GM12875 (cell line): ENCODE data around the gene TMEM254.
"Not testable (repeated sequence)": the region's sequence is repeated elsewhere in the genome, so short reads cannot be mapped to it uniquely, and the experiment has no call there.

ENCODE experiments used
- H3K4me3 ChIP-seq: one replicate; pipeline ENCODE4 v1.5.1; 2011; ENCODE audit warnings: low read depth, low read length, control low read depth
- CTCF ChIP-seq: IDR thresholded peaks from 2 replicates; pipeline ENCODE4 v1.5.1; 2011; ENCODE audit warnings: low read depth, mild to moderate bottlenecking, control low read depth, inconsistent platforms, low read length, moderate library complexity, borderline replicate concordance; ENCODE audit not compliant: insufficient read depth

Gene TMEM254, protein sequence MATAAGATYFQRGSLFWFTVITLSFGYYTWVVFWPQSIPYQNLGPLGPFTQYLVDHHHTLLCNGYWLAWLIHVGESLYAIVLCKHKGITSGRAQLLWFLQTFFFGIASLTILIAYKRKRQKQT

GRCh38 chr10:80078448-80079311 lies at the start of gene TMEM254:
TSS of gene TMEM254 (plus strand) at chr10:80078665. CDS start at chr10:80078700, 35 bp downstream.
- H3K4me3 ChIP-seq: peak within 1 kb of the TSS; percentile 82
- TF ChIP-seq CTCF: no peak

DNA sequence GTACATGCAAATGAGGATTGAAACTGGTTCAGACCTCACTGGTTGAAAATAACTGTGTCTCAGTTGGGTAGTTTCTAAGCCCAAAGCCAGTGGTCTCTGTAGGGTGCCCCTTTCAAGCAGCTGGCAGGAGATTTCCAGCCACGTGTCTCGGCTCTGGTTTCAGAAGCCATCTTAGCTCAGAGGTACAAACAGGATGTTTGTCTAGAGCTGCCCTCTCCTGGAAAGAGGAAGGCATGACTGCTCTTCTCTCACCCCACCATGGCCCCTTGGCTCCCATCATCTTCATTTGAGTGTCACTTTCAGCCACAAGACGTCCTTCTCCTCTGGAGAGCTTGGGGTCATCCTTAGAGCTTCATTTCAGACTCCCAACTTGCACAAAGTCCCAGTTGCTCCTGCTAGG lies 49.3 kb upstream of the TMEM254 start:
- TF ChIP-seq CTCF: peak; percentile 45; the same call in 1 of the 2 replicates
- H3K4me3 ChIP-seq: not testable (repeated sequence)

GRCh38 chr10:80029865-80030264 lies 48.6 kb upstream of the TMEM254 start:
- H3K4me3 ChIP-seq: not testable (repeated sequence)

DNA sequence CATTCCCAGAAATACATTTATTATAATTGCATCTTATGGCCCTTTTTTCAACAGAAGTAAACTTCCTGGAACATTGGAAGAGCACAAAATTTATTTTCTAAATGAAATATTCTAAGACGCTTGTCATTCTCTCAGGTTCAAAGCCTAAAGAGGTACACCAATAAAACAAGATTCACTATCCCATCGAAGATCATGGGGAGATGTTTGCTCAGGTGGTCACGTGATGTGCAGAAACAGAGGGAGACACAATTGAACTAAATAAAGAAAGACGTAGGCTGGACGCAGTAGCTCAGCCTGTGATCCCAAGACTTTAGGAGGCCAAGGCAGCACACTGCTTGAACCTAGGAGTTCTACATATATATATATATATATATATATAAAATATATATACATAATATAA lies 46.0 kb upstream of the TMEM254 start:
- no peak for TF ChIP-seq CTCF
- no peak overlapping the region for H3K4me3 ChIP-seq

- not testable (repeated sequence) for H3K4me3 ChIP-seq
These were observed 43.7 kb upstream of the TMEM254 start for GRCh38 chr10:80034766-80035165.

DNA sequence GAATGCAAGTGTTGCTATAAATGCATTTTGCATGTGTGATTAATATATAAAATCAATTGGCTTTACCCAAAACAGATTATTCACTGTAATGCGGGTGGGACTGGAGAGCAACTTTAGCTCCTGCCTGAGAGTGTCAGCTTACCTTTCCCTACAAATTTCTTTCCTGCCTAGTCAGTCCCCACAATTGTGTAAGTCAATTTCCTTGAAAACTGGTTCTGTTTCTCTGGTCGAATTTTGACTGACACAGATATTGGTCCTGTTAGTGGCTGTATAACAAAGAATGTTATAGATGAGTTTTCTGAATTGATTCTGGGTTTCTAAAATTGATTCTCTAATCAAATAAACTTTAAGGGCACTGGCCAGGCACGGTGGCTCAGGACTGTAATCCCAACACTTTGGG lies 43.0 kb upstream of the TMEM254 start:
- not testable (repeated sequence) for H3K4me3 ChIP-seq

DNA sequence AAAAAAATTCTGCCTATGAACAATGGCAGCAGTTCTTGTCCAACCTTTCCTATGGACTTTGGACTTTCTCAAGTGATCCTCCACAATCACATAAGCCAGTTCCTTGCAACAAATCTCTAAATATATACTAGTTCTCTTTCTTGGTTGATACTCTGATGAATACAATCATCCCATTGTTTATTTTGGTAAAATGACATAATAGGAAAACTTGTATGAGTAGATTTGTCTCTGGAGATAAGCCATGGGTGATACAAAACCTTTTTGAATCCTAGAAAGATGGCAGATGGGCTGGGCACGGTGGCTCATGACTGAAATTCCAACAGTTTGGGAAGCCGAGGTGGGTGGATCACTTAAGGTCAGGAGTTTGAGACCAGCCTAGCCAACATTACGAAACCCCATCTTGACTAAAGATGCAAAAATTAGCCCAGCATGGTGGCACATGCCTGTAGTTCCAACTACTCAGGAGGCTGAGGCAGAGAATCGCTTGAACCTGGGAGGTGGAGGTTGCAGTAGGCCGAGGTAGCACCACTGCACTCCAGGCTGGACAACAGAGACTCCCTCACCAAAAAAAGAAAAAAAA lies 41.5 kb upstream of the TMEM254 start:
- H3K4me3 ChIP-seq: not testable (repeated sequence)

GRCh38 chr10:80038226-80038625 lies 40.2 kb upstream of the TMEM254 start:
- H3K4me3 ChIP-seq: not testable (repeated sequence)

DNA sequence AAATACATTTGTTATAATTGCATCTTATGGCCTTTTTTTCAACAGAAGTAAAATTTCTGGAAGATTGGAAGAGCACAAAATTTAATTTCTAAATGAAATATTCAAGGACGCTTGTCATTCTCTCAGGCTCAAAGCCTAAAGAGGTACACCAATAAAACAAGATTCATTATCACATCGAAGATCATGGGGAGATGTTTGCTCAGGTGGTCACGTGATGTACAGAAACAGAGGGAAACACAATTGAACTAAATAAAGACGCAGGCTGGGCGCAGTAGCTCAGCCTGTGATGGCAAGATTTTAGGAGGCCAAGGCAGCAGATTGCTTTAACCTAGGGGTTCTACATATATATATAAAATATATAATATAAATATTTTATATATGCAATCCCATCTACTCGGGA lies 37.3 kb upstream of the TMEM254 start:
- H3K4me3 ChIP-seq: no peak overlapping the region
- no peak for TF ChIP-seq CTCF

DNA sequence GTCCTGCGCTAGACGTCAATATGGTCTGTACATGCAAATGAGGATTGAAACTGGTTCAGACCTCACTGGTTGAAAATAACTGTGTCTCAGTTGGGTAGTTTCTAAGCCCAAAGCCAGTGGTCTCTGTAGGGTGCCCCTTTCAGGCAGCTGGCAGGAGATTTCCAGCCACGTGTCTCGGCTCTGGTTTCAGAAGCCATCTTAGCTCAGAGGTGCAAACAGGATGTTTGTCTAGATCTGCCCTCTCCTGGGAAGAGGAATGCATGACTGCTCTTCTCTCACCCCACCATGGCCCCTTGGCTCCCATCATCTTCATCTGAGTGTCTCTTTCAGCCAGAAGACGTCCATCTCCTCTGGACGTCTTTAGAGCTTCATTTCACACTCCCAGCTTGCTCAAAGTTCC lies 33.5 kb upstream of the TMEM254 start:
- not testable (repeated sequence) for H3K4me3 ChIP-seq
